ENCODE data around the gene MAP3K3. TPM values are rescaled to one million over a fixed set of nuclear protein-coding genes. Genes with fewer than 3 reads are reported as not detected.
A peak's percentile ranks its signal among the peaks of the same experiment; 100 is the strongest.

Gene MAP3K3
- total RNA-seq, 4 donors from 2014 or later, result 31.6 to 55.1 (median 44.3) TPM

DNA sequence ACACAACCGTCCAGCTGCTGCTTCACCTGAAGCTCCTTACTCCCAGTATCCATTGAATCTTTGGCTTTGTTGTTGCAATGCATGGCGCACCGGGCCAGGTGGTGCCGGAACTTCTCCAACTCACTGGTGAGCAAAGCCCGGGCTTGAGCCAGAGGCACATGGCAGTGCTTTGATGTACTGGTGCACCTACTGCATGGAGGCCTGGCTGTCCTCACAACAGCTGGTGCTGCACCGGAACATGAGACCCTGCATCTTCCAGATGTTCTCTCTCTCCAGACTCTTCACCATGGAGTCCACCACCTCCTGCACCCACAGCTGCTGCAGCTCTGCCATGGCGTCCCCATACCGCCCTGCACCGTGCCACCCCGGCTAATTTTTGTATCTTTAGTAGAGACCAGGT, 11.4 kb upstream of the MAP3K3 start:
- WGBS, result 95% methylated on average over 9 of the region's 10 CpGs
- Histone ChIP-seq H3K36me3 (peaks cover 51% of the 10 kb centered on the region), H3K9me3 (no peaks in the 10 kb centered on the region), H3K27me3 (no peaks in the 10 kb centered on the region), H3K4me1 (peaks cover 6% of the 10 kb centered on the region), H3K27ac (no peak overlapping the region), H3K4me3 (no peak overlapping the region)
- no peak for DNase-seq (ENCODE audit: low spot score in 2 of 2)
- no peak for TF ChIP-seq POLR2AphosphoS5 (IDR thresholded peaks at IDR 0.05)
- TF ChIP-seq, protein P1, sequence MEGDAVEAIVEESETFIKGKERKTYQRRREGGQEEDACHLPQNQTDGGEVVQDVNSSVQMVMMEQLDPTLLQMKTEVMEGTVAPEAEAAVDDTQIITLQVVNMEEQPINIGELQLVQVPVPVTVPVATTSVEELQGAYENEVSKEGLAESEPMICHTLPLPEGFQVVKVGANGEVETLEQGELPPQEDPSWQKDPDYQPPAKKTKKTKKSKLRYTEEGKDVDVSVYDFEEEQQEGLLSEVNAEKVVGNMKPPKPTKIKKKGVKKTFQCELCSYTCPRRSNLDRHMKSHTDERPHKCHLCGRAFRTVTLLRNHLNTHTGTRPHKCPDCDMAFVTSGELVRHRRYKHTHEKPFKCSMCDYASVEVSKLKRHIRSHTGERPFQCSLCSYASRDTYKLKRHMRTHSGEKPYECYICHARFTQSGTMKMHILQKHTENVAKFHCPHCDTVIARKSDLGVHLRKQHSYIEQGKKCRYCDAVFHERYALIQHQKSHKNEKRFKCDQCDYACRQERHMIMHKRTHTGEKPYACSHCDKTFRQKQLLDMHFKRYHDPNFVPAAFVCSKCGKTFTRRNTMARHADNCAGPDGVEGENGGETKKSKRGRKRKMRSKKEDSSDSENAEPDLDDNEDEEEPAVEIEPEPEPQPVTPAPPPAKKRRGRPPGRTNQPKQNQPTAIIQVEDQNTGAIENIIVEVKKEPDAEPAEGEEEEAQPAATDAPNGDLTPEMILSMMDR (IDR thresholded peaks at IDR 0.05), result no peak

GRCh38 chr17:63611354-63611753, 10.9 kb upstream of the MAP3K3 start:
- peaks cover 6% of the 10 kb centered on the region for H3K4me1 ChIP-seq
- TF ChIP-seq EP300 (IDR thresholded peaks at IDR 0.05), result no peak
- no peak for TF ChIP-seq POLR2AphosphoS5 (IDR thresholded peaks at IDR 0.05)
- TF ChIP-seq, protein P1 (IDR thresholded peaks at IDR 0.05), result no peak
- TF ChIP-seq POLR2A (IDR thresholded peaks at IDR 0.05), result no peak
- H3K4me3 ChIP-seq, result no peak overlapping the region
- no peak overlapping the region for H3K27ac ChIP-seq
- peaks cover 46% of the 10 kb centered on the region for H3K36me3 ChIP-seq
- WGBS, result 82% methylated on average over 3 of the region's 3 CpGs
- H3K27me3 ChIP-seq, result no peaks in the 10 kb centered on the region
- H3K9me3 ChIP-seq, result no peaks in the 10 kb centered on the region
- DNase-seq (ENCODE audit: low spot score in 2 of 2), result no peak

GRCh38 chr17:63613663-63614062, 8.6 kb upstream of the MAP3K3 start:
- no peak for DNase-seq (ENCODE audit: low spot score in 2 of 2)
- H3K27me3 ChIP-seq, result no peaks in the 10 kb centered on the region
- 88% methylated on average over 2 of the region's 2 CpGs for WGBS
- no peak for TF ChIP-seq EP300 (IDR thresholded peaks at IDR 0.05)
- no peak for TF ChIP-seq POLR2A (IDR thresholded peaks at IDR 0.05)
- TF ChIP-seq, protein P1 (IDR thresholded peaks at IDR 0.05), result no peak
- no peak for TF ChIP-seq POLR2AphosphoS5 (IDR thresholded peaks at IDR 0.05)
- no peak overlapping the region for H3K4me3 ChIP-seq
- H3K9me3 ChIP-seq, result no peaks in the 10 kb centered on the region
- peaks cover 6% of the 10 kb centered on the region for H3K4me1 ChIP-seq
- H3K36me3 ChIP-seq, result peaks cover 23% of the 10 kb centered on the region
- no peak overlapping the region for H3K27ac ChIP-seq

DNA sequence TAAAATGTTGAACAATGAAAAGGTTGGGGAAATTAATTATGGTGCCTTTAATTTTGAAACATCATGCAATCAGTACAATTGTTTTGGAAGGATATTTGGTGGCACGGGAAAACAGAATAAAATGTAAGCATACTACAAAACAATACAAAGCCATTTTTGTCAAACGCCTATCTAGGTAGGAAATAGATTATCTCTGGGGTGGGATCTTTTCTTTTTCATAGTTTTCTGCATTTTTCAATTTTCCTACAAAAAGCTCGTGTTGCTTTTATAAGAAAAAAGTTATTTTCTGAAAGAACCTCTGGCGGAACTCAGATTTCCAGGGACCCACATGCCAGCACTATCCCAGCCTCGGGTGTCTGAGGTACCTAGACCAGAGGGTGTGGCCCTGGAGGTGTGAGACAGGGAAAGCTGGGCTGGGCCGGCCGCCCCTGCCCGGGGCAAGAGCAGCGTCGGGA, 961 bp upstream of the MAP3K3 start:
- TF ChIP-seq POLR2AphosphoS5 (IDR thresholded peaks at IDR 0.05), result no peak
- TF ChIP-seq EP300 (IDR thresholded peaks at IDR 0.05), result no peak
- TF ChIP-seq, protein P1 (IDR thresholded peaks at IDR 0.05), result no peak
- no peak for TF ChIP-seq POLR2A (IDR thresholded peaks at IDR 0.05)
- H3K4me1 ChIP-seq, result peaks cover 38% of the 10 kb centered on the region
- peak overlapping the region; percentile 69 for H3K4me3 ChIP-seq
- H3K27me3 ChIP-seq, result no peaks in the 10 kb centered on the region
- 5% methylated on average over 10 of the region's 10 CpGs for WGBS
- H3K27ac ChIP-seq, result peak overlapping the region; percentile 80
- no peak for DNase-seq (ENCODE audit: low spot score in 2 of 2)
- no peaks in the 10 kb centered on the region for H3K36me3 ChIP-seq
- H3K9me3 ChIP-seq, result no peaks in the 10 kb centered on the region

- H3K27me3 ChIP-seq, result no peaks in the 10 kb centered on the region
- H3K27ac ChIP-seq, result peak overlapping the region; percentile 89
- WGBS, result 0% methylated on average over 17 of the region's 100 CpGs
- H3K36me3 ChIP-seq, result no peaks in the 10 kb centered on the region
- H3K4me3 ChIP-seq, result peak overlapping the region; percentile 69
- no peaks in the 10 kb centered on the region for H3K9me3 ChIP-seq
- peaks cover 50% of the 10 kb centered on the region for H3K4me1 ChIP-seq
- peak; percentile 88 to 90 for DNase-seq (ENCODE audit: low spot score in 2 of 2)
- TF ChIP-seq, protein P1 (IDR thresholded peaks at IDR 0.05), result no peak
Measured at GRCh38 chr17:63622574-63623390, 565 bp downstream of the MAP3K3 start.

Data from suprapubic skin (tissue), 4 donors.